Measurements from ENCODE around the gene BSPRY.

Gene BSPRY

DNA sequence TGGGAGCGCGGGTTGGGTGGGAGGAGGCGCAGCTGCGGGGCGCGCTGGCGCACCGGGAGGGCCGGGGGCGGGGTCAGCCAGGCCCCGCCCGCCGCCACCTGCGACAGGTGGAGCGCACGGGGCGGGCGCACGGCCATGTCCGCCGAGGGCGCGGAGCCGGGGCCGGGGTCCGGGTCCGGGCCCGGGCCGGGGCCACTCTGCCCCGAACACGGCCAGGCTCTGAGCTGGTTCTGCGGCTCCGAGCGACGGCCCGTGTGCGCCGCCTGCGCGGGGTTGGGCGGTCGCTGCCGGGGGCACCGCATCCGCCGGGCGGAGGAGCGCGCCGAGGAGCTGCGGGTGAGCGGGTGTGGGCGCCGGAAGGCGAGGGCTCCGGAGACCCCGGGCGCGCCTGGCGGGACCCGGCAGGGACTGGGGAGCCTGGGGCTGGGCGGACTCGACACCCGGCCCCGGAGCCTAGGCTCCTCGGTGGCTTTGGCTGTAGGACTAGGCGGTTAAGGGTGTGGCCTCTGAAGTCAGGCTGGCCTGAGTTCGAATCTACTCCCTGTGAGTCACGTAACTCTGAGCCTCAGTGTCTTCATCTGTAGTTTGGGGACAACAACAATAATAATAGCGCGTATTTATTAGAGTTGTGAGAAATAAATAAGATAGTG lies at the start of gene BSPRY:
BSPRY (plus strand) TSS at position 97 of the 650 bp plus-strand sequence; CDS start at position 136, 39 bp downstream.
- H3K4me3 Mint-ChIP-seq = peak within 1 kb of the TSS; percentile 84
- H3K27ac Mint-ChIP-seq = peak within 1 kb of the TSS; percentile 94

DNA sequence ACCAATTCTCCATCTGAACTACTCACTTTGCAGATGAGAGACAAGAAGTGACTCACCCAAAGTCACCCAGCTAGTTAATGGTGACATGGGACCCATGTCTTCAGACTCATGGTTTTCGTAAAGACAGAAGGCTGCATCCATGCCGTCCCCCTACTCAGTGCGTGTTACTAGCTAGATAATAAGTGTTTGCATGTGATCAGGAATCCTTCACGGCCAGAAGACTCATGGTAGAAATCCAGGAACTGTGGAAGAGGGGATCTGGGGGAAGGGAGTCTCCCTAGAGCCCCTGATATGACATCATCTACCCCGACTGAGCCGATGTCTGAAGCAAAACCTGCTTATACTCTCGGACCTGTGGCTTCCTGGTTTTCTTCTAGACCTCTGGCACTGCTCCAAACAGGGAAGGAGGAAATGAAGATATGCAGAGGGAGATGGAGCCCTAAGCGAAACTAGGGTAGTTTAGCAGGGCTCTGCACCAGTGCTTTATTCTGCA lies 49.5 kb upstream of the BSPRY start:
- Mint-ChIP-seq H3K27me3 (no peaks in the 10 kb centered on the region), H3K27ac (no peak overlapping the region), H3K4me1 (no peaks in the 10 kb centered on the region), H3K9me3 (no peaks in the 10 kb centered on the region), H3K4me3 (no peak overlapping the region), H3K36me3 (ENCODE audit: low read depth) (no peaks in the 10 kb centered on the region)
- DNase-seq = no peak
- ATAC-seq = no peak

More for the DNA sequence above, at the start of gene BSPRY:
- DNase-seq = peak; percentile 36
- Mint-ChIP-seq H3K4me1 (peaks cover 63% of the 10 kb centered on the region), H3K27me3 (peaks cover 14% of the 10 kb centered on the region), H3K9me3 (no peaks in the 10 kb centered on the region), H3K36me3 (ENCODE audit: low read depth) (no peaks in the 10 kb centered on the region)
- ATAC-seq = peak; percentile 49

DNA sequence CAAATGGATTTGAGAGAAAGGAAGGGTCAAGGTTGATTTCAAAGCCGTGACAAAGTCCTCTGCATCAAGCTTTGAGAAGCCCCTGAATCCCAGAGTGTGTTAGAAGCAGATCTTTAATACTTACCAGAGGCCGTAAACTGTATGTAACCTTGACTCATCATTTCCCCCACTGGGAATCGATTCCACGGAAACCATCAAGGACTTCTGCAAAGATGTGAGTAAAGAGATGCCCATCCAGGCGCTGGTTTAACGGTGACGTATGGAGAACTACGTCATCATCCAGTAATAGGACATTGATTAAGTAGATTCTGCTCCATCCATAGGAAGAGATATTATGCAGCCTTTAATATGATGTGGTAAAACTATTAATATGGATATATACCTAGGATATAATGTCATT lies 47.8 kb upstream of the BSPRY start:
- H3K4me1 Mint-ChIP-seq = no peaks in the 10 kb centered on the region
- no peaks in the 10 kb centered on the region for H3K27me3 Mint-ChIP-seq
- no peak overlapping the region for H3K4me3 Mint-ChIP-seq
- ATAC-seq (no peak), DNase-seq (no peak)
- H3K9me3 Mint-ChIP-seq = no peaks in the 10 kb centered on the region
- H3K36me3 Mint-ChIP-seq (ENCODE audit: low read depth) = no peaks in the 10 kb centered on the region
- no peak overlapping the region for H3K27ac Mint-ChIP-seq

DNA sequence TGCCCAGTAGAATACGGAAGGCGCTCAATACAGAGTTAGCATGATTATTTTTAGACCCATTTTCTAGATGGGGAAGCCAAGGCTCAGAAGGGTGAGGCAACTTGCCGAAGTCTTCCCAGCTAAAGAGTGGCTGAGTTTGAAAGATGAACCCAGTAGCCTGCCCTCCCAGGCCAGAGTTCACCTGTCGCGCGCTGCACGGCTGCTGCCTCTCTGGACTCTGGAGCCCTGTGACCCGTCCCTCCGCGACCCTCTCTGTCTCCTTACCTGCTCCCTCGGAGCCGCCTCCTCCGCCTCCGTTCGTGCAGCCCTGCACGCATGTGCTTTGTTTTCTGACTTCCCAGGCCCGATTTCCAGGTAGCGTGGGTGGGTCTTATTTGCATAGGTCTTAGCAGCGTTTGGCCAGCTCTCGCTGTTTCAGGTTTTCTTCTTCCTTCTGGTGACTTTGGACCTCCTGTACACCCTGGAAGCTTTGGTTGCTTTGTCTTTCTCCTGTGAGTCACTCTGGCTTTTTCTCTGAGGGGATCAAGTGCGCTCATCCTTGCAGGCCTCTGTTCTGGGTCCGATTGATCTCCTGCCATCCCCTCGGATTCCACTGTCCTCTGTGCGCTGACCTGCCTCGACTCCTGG lies 46.4 kb upstream of the BSPRY start, which contains the start of gene RNF183:
RNF183 (minus strand) TSS at position 585 of the 627 bp plus-strand sequence. CDS start 5,192 bp downstream, outside the sequence.
- Mint-ChIP-seq H3K36me3 (ENCODE audit: low read depth) (no peaks in the 10 kb centered on the region), H3K27ac (no peak within 1 kb of the TSS), H3K4me1 (no peaks in the 10 kb centered on the region), H3K27me3 (no peaks in the 10 kb centered on the region), H3K9me3 (no peaks in the 10 kb centered on the region), H3K4me3 (no peak within 1 kb of the TSS)
- DNase-seq (no peak), ATAC-seq (no peak)

DNA sequence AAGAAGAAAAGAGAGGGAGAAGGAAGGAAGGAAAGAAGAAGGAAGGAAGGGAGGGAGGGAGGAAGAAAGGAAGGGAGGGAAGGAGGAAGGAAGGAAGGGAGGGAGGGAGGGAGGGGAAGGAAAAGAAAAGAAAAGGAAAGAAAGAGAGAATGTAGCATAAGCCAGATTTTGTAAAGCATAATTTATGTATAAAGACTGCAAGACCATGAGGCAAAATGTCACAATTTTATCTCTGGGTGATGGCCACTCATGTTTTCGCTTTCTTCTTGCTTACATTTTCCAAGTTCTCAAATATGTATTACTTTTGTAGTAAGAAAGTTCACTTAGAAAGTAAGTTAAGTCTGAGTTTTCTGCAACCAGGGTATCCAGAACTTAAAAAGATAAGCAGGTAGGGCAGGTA lies 42.8 kb upstream of the BSPRY start:
- Mint-ChIP-seq H3K9me3 (no peaks in the 10 kb centered on the region), H3K4me1 (no peaks in the 10 kb centered on the region), H3K27ac (no peak overlapping the region), H3K36me3 (ENCODE audit: low read depth) (no peaks in the 10 kb centered on the region), H3K27me3 (no peaks in the 10 kb centered on the region), H3K4me3 (no peak overlapping the region)
- DNase-seq (no peak), ATAC-seq (no peak)

DNA sequence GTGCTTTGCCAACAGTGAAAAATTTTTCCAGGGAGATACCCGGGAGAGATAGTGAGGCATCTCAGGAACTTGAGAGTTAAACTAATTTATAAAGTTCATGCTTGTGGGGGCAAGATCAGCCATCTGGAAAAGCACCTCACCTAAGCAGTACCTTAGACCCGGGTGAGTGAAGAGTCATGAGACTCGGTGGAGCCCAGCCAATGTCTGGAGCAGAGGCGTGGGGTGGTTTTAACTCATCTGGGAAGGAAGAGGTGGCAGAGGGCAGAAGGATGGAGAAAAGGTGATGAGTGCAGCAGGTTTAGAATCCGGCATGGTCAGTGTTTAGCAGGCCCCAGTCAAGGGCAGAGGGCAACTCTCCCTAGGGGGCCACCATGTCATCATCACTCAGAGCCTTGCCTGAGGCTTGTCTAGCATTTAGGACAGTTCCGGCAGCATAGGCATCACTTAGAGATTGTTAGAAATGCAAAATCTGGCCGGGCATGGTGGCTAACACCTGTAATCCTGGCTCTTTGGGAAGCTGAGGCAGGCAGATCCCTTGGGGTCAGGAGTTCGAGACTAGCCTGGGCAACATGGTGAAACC lies 41.9 kb upstream of the BSPRY start:
- H3K27ac Mint-ChIP-seq = no peak overlapping the region
- H3K36me3 Mint-ChIP-seq (ENCODE audit: low read depth) = no peaks in the 10 kb centered on the region
- ATAC-seq (no peak), DNase-seq (no peak)
- no peaks in the 10 kb centered on the region for H3K4me1 Mint-ChIP-seq
- H3K9me3 Mint-ChIP-seq = no peaks in the 10 kb centered on the region
- H3K27me3 Mint-ChIP-seq = no peaks in the 10 kb centered on the region
- no peak overlapping the region for H3K4me3 Mint-ChIP-seq

DNA sequence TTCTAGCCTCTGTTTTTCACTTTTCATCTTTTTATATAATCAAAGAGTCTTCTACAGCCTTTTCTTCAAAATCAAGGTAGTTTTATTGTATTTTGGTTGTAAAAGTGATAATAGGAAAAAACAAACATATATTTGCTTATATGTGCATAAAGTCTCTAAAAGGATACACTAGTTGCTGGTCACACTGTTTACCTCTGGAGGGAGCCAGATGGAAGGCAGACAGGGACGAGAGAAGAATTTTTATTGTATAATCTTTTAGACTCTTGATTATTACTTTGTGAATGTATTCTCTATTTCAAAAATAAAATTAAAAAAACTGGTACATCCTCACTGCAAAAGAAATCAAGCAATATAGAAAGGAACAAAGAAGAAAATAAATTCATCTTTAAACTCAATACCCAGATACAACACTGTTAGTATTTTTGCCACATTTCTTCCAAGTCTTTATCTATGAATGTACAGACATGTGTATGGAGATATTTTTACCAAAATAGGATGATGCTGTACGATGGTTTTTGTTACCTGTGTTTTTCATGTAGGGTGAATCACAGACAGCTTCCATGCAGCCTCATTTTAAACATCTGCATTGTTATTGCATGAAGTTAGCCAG lies 40.0 kb upstream of the BSPRY start:
- no peak overlapping the region for H3K4me3 Mint-ChIP-seq
- no peaks in the 10 kb centered on the region for H3K4me1 Mint-ChIP-seq
- H3K27ac Mint-ChIP-seq = no peak overlapping the region
- H3K9me3 Mint-ChIP-seq = no peaks in the 10 kb centered on the region
- ATAC-seq (no peak), DNase-seq (peak; percentile 15)
- no peaks in the 10 kb centered on the region for H3K36me3 Mint-ChIP-seq (ENCODE audit: low read depth)
- H3K27me3 Mint-ChIP-seq = no peaks in the 10 kb centered on the region

DNA sequence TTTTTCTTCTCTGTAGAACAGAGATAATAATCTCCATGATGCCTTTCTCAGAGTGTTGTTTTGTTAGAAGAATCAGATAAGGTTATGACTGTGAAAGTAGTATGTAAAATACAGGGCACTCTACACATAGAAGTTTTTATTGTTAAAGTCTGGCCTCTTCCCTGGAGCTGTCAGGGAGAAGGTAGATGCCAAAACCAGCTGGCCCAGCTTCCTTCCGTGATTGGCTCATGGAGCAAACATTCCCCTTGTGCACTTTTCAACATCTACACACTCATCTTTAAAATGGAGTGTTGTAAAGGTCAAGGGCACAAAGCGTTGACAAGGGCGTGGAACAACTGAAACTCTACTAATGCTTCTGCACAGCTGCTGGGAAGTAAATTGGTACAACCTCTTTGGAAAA lies 38.8 kb upstream of the BSPRY start:
- Mint-ChIP-seq H3K27me3 (no peaks in the 10 kb centered on the region), H3K27ac (no peak overlapping the region), H3K9me3 (no peaks in the 10 kb centered on the region), H3K4me1 (no peaks in the 10 kb centered on the region), H3K4me3 (no peak overlapping the region), H3K36me3 (ENCODE audit: low read depth) (no peaks in the 10 kb centered on the region)
- ATAC-seq (no peak), DNase-seq (no peak)

DNA sequence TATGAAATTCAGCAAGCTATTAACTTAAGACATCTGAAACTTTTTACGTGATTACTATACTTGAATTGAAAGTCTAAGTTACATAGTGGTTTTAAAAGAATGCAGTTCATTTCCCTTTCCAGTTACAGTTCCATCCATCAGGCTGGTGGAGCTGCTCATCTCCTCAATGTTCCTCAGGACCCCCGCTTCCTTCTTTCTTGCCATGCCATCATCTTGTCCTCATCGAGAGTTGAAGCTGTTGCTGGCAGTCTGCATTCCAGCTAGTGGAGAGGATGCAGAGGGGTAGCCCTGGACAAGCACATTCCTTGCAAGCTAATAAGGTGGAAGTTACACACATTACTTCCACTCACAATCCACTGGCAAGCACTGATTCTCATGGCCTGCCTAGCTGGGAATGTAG lies 37.4 kb upstream of the BSPRY start:
- ATAC-seq (no peak), DNase-seq (no peak)
- no peaks in the 10 kb centered on the region for H3K27me3 Mint-ChIP-seq
- no peak overlapping the region for H3K27ac Mint-ChIP-seq
- no peaks in the 10 kb centered on the region for H3K4me1 Mint-ChIP-seq
- no peaks in the 10 kb centered on the region for H3K9me3 Mint-ChIP-seq
- H3K36me3 Mint-ChIP-seq (ENCODE audit: low read depth) = no peaks in the 10 kb centered on the region
- no peak overlapping the region for H3K4me3 Mint-ChIP-seq

DNA sequence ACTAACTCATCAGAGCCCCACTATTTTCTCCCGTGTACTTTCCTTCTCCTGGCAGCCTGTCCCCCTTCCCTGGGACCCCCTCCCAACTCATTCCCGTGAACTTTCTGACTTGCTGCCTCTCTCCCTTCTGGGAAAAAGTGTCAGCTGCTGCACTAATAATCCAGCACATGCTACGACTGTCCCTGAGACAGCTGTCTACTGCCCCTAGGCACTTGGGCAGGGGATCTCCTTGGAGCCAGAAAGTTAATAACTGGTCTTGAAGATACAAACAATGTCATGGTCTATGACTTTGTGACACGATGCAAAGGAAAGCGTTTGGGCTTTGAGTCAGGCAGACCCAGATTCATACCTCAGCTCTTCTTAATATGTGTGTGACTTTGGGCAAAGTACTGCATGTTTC lies 36.1 kb upstream of the BSPRY start:
- H3K27ac Mint-ChIP-seq = no peak overlapping the region
- no peaks in the 10 kb centered on the region for H3K27me3 Mint-ChIP-seq
- H3K4me1 Mint-ChIP-seq = no peaks in the 10 kb centered on the region
- no peaks in the 10 kb centered on the region for H3K9me3 Mint-ChIP-seq
- ATAC-seq (no peak), DNase-seq (no peak)
- H3K4me3 Mint-ChIP-seq = no peak overlapping the region
- no peaks in the 10 kb centered on the region for H3K36me3 Mint-ChIP-seq (ENCODE audit: low read depth)

DNA sequence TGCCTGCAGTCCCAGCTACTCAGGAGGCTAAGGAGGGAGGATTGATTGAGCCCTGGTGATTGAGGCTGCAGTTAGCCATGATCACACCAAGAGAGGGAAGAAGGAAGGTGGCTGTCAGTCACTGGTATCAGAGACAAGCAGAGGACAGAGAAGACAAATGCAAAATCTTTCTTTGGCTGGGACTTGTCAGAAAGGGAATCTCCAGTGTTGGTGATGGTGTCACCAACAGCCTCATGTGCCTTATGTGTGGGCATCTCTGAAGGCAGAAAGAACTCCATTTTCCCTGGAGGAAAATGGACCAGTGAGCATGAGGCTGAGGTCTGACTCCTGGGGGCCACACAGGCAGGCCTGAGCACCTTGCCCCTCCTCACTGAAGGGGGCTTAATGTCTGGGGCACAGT lies 34.1 kb upstream of the BSPRY start:
- Mint-ChIP-seq H3K27ac (peak overlapping the region; percentile 6), H3K36me3 (ENCODE audit: low read depth) (no peaks in the 10 kb centered on the region)
- ATAC-seq = no peak

DNA sequence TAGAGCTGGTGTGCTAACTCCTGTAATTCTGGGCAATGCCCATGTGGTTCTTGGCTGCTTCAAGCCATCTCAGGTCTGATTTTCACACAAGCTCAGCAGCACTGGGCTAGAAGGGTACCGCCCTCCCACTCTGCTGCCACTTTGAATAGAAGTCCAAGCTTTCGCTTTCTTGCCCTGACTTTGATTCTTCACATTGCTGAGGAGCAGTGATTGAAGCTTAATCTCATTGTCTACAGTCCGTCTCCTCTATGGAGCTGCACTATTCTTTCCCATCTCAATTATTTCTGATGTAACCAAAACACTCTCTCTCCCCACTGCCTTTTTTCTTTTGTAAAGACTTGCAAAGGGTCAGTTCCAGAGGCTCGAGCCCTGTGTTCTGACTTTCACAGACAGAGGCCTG lies 33.3 kb upstream of the BSPRY start:
- no peaks in the 10 kb centered on the region for H3K27me3 Mint-ChIP-seq
- no peaks in the 10 kb centered on the region for H3K36me3 Mint-ChIP-seq (ENCODE audit: low read depth)
- H3K27ac Mint-ChIP-seq = no peak overlapping the region
- no peak for ATAC-seq
- no peak overlapping the region for H3K4me3 Mint-ChIP-seq
- no peak for DNase-seq
- H3K4me1 Mint-ChIP-seq = no peaks in the 10 kb centered on the region
- H3K9me3 Mint-ChIP-seq = no peaks in the 10 kb centered on the region

More for the DNA sequence above, 34.1 kb upstream of the BSPRY start:
- no peaks in the 10 kb centered on the region for H3K27me3 Mint-ChIP-seq
- H3K4me1 Mint-ChIP-seq = no peaks in the 10 kb centered on the region
- no peak for DNase-seq
- H3K4me3 Mint-ChIP-seq = no peak overlapping the region
- no peaks in the 10 kb centered on the region for H3K9me3 Mint-ChIP-seq

DNA sequence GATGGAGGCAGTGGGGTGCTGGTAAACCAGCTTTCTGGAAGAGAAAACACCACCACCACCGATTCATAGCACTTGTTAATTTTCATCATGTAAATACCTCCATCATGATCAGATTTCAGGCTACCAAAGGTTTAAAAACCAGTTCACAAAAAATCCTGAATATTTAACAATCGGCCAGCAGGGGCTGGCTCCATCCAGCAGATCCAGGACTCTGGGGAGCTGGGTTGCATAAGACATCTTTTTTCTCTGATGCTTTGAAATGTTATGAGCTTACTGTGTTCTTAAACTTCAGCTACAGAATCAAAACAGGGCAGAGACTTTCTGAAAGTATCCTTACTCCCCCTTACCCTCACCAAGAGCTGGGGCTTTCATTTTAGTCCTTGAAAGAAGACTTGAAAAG lies 31.6 kb upstream of the BSPRY start:
- Mint-ChIP-seq H3K27me3 (no peaks in the 10 kb centered on the region), H3K9me3 (no peaks in the 10 kb centered on the region), H3K36me3 (ENCODE audit: low read depth) (no peaks in the 10 kb centered on the region), H3K27ac (no peak overlapping the region), H3K4me1 (no peaks in the 10 kb centered on the region), H3K4me3 (no peak overlapping the region)
- no peak for ATAC-seq
- no peak for DNase-seq

DNA sequence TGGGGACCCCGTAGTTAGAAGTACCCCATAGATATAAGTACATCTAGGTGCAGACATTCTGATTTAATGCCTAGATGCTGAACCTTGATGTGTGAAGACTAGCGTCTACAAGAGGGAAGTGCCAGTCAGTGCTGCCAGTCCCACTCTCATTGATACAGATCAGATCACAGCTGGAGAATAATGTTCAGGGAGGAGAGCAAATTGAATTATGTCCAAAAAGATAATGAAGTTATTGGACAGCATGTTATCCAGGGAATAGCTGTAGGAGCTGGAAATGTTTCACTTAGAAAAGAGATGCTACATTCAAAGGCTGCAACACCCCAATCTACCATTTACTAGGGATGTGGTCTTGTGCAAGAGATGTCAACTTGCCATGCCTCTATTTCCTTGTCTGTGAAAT lies 30.3 kb upstream of the BSPRY start:
- Mint-ChIP-seq H3K27ac (no peak overlapping the region), H3K27me3 (no peaks in the 10 kb centered on the region), H3K9me3 (no peaks in the 10 kb centered on the region), H3K36me3 (ENCODE audit: low read depth) (no peaks in the 10 kb centered on the region), H3K4me1 (no peaks in the 10 kb centered on the region), H3K4me3 (no peak overlapping the region)
- ATAC-seq (no peak), DNase-seq (no peak)

DNA sequence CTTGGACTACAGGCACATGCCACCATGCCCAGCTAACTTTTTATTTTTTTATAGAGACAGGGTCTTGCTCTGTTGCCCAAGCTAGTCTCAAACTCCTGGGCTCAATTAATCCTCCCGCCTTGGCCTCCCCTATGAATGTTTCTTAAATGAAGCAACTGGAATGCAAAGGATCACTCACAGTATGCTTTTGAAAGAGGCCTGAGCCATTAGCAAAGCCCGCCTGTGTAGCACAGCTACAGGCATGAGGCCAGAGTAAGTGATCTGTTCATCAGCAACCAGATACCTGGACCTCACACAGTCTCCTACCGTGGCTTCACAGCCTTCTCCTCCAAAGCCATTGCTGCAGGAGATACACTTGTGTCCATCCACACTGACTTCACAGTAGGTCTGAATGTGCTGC lies 29.3 kb upstream of the BSPRY start:
- Mint-ChIP-seq H3K4me3 (no peak overlapping the region), H3K36me3 (ENCODE audit: low read depth) (no peaks in the 10 kb centered on the region), H3K9me3 (no peaks in the 10 kb centered on the region), H3K4me1 (no peaks in the 10 kb centered on the region), H3K27me3 (no peaks in the 10 kb centered on the region), H3K27ac (no peak overlapping the region)
- no peak for DNase-seq
- no peak for ATAC-seq
